PC-3 (cell line): ENCODE results near the gene DUSP5.

Source experiments
- EZH2 ChIP-seq: fragments of 300-600 bp; sonication (generic); IDR thresholded peaks from one replicate; pipeline ENCODE4 v1.6.1; 2017; ENCODE audit warnings: antibody characterized with exemption, mild to moderate bottlenecking, low read length; ENCODE audit not compliant: unreplicated experiment
- EZH2phosphoT487 ChIP-seq: fragments of 300-600 bp; sonication (generic); IDR thresholded peaks from 2 replicates; pipeline ENCODE4 v1.6.1; 2018; ENCODE audit warnings: mild to moderate bottlenecking, antibody characterized with exemption, low read length, borderline replicate concordance
- TF ChIP-seq, protein P1 (sequence below): fragments of 300-600 bp; sonication (generic); conservative IDR thresholded peaks from 2 replicates; pipeline ENCODE4 v1.5.1; 2017; ENCODE audit warnings: antibody characterized with exemption, low read depth, mild to moderate bottlenecking, low read length

- TF ChIP-seq, protein P1, sequence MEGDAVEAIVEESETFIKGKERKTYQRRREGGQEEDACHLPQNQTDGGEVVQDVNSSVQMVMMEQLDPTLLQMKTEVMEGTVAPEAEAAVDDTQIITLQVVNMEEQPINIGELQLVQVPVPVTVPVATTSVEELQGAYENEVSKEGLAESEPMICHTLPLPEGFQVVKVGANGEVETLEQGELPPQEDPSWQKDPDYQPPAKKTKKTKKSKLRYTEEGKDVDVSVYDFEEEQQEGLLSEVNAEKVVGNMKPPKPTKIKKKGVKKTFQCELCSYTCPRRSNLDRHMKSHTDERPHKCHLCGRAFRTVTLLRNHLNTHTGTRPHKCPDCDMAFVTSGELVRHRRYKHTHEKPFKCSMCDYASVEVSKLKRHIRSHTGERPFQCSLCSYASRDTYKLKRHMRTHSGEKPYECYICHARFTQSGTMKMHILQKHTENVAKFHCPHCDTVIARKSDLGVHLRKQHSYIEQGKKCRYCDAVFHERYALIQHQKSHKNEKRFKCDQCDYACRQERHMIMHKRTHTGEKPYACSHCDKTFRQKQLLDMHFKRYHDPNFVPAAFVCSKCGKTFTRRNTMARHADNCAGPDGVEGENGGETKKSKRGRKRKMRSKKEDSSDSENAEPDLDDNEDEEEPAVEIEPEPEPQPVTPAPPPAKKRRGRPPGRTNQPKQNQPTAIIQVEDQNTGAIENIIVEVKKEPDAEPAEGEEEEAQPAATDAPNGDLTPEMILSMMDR, result no peak
- TF ChIP-seq EZH2 (no peak), EZH2phosphoT487 (no peak)
Measured at GRCh38 chr10:110474826-110475225, 22.9 kb upstream of the DUSP5 start.
